A549 (cell line): ENCODE results near the gene NUDCD3. TPM values are rescaled to one million over a fixed set of nuclear protein-coding genes. Genes with fewer than 3 reads are reported as not detected.
A peak's percentile ranks its signal among the peaks of the same experiment; 100 is the strongest.

ENCODE experiments used
- ATAC-seq, 2 experiments: fragments of 200-7000 bp in 1 of 2; fragments of >200 bp in 1 of 2; cut with Nextera tagmentation in 1 of 2; cut with Tn5 transposase in 1 of 2; 3 replicates each; pipeline versions ENCODE4 v1.8.0 to v1.9.1; 2018 to 2020; ENCODE audit warnings: mild to moderate bottlenecking in 1 of 2, moderate library complexity in 1 of 2
- CTCF ChIA-PET: fragments of 300-600 bp; sonication (Branson Sonifier 250); formaldehyde crosslinking; extraction: SDS; loops from one replicate; lab custom pipeline; 2021; ENCODE audit warnings: antibody characterized with exemption, inconsistent platforms; lab: Yijun Ruan, JAX
- POLR2A ChIA-PET: fragments of 350-600 bp; formaldehyde crosslinking; extraction: SDS; loops from one replicate; lab custom pipeline; 2021; ENCODE audit warnings: antibody characterized with exemption, inconsistent platforms; lab: Yijun Ruan, JAX
- DNase-seq, 2 experiments: peaks; one replicate each; pipeline versions ENCODE4 v3.0.0 to v3.0.0-alpha.2; 2011 to 2016; ENCODE audit warnings: low read depth in 1 of 2, low spot score in 1 of 2
- FAIRE-seq: peaks from 2 replicates; lab custom pipeline; 2011; peaks lifted over from hg19 to GRCh38; lab: Jason Lieb, UNC
- H3K27ac ChIP-seq, 2 experiments: fragments of >200 bp; sonication (Bioruptor Twin); formaldehyde crosslinking; 3 replicates each; pipeline ENCODE4 v1.5.1; 2016 to 2017
- H3K4me1 ChIP-seq: fragments of >200 bp; sonication (Bioruptor Twin); formaldehyde crosslinking; 3 replicates; pipeline ENCODE4 v1.6.1; 2016
- H3K4me2 ChIP-seq: fragments of >200 bp; sonication (Bioruptor Twin); formaldehyde crosslinking; 3 replicates; pipeline ENCODE4 v1.6.1; 2016
- H3K4me3 ChIP-seq: fragments of >200 bp; sonication (Bioruptor Twin); formaldehyde crosslinking; 3 replicates; pipeline ENCODE4 v1.5.1; 2016
- H3K9me3 ChIP-seq: fragments of >200 bp; sonication (Bioruptor Twin); formaldehyde crosslinking; 3 replicates; pipeline ENCODE4 v1.6.1; 2016
- CHD2 ChIP-seq: fragments of 150-350 bp; IDR thresholded peaks from 2 replicates; pipeline ENCODE4 v1.6.1; 2014; ENCODE audit warnings: low read length; ENCODE audit not compliant: partially characterized antibody
- EHMT2 ChIP-seq: fragments of 200-600 bp; sonication (generic); IDR thresholded peaks from 2 replicates; pipeline ENCODE4 v1.6.1; 2016; ENCODE audit warnings: antibody characterized with exemption, low read depth, mild to moderate bottlenecking, moderate library complexity
- ESRRA ChIP-seq: fragments of 150-350 bp; IDR thresholded peaks from 2 replicates; pipeline ENCODE4 v1.6.1; 2014; ENCODE audit warnings: mild to moderate bottlenecking, low read length, borderline replicate concordance
- FOSB ChIP-seq: fragments of 250-450 bp; sonication (Bioruptor Pico); IDR thresholded peaks from 2 replicates; pipeline ENCODE4 v1.5.0; 2020; ENCODE audit warnings: mild to moderate bottlenecking, moderate library complexity
- FOSL2 ChIP-seq, 2 experiments: fragments of 450-650 bp in 1 of 2; fragments of >200 bp in 1 of 2; sonication (Bioruptor Twin) in 1 of 2; formaldehyde crosslinking; IDR thresholded peaks; 2 replicates each; pipeline versions ENCODE4 v1.5.0 to v1.6.1; 2016 to 2020; ENCODE audit warnings: mild to moderate bottlenecking in 1 of 2, moderate library complexity in 1 of 2
- FOXS1 ChIP-seq: fragments of 250-450 bp; sonication (Bioruptor Pico); IDR thresholded peaks from 2 replicates; pipeline ENCODE4 v1.5.0; 2020; ENCODE audit warnings: mild to moderate bottlenecking, moderate library complexity
- HDAC2 ChIP-seq: fragments of 200-600 bp; sonication (generic); IDR thresholded peaks from 2 replicates; pipeline ENCODE4 v1.6.1; 2016
- HEYL ChIP-seq: fragments of 250-450 bp; sonication (Bioruptor Pico); IDR thresholded peaks from 2 replicates; pipeline ENCODE4 v1.8.0; 2021; ENCODE audit warnings: mild to moderate bottlenecking, moderate library complexity
- HOXB13 ChIP-seq: fragments of 250-450 bp; sonication (Bioruptor Pico); IDR thresholded peaks from 2 replicates; pipeline ENCODE4 v1.5.0; 2020; ENCODE audit warnings: low read depth, mild to moderate bottlenecking, moderate library complexity
- JUN ChIP-seq, 2 experiments: fragments of >200 bp; sonication (Bioruptor Twin); formaldehyde crosslinking; IDR thresholded peaks; 2 replicates in 1 of 2; 3 replicates in 1 of 2; pipeline ENCODE4 v1.6.1; 2016 to 2017
- JUNB ChIP-seq: fragments of >200 bp; sonication (Bioruptor Twin); formaldehyde crosslinking; IDR thresholded peaks from 2 replicates; pipeline ENCODE4 v1.6.1; 2016
- KDM1A ChIP-seq: fragments of 200-600 bp; sonication (generic); IDR thresholded peaks from 2 replicates; pipeline ENCODE4 v1.6.1; 2016; ENCODE audit warnings: low read depth, mild to moderate bottlenecking
- KDM5A ChIP-seq: fragments of 200-600 bp; sonication (generic); IDR thresholded peaks from 2 replicates; pipeline ENCODE4 v1.6.1; 2016; ENCODE audit warnings: antibody characterized with exemption, mild to moderate bottlenecking
- MAFK ChIP-seq: fragments of 450-650 bp; IDR thresholded peaks from 2 replicates; pipeline ENCODE4 v1.6.1; 2014; ENCODE audit not compliant: partially characterized antibody
- NPAS2 ChIP-seq: fragments of 250-450 bp; sonication (Bioruptor Pico); IDR thresholded peaks from 2 replicates; pipeline ENCODE4 v1.8.0; 2022; ENCODE audit warnings: mild to moderate bottlenecking, moderate library complexity, borderline replicate concordance
- POLR2A ChIP-seq: IDR thresholded peaks from 2 replicates; pipeline ENCODE4 v1.6.1; 2012; ENCODE audit warnings: mild to moderate bottlenecking, low read length
- RCOR1 ChIP-seq: fragments of 150-350 bp; IDR thresholded peaks from 2 replicates; pipeline ENCODE4 v1.6.1; 2014; ENCODE audit warnings: antibody characterized with exemption, low read length, low read depth
- RFX5 ChIP-seq: fragments of 450-650 bp; IDR thresholded peaks from 2 replicates; pipeline ENCODE4 v1.7.1; 2014; ENCODE audit warnings: antibody characterized with exemption, mild to moderate bottlenecking, moderate library complexity
- ZC3H11A ChIP-seq: fragments of 450-650 bp; IDR thresholded peaks from 2 replicates; pipeline ENCODE4 v1.6.1; 2014; ENCODE audit warnings: antibody characterized with exemption, mild to moderate bottlenecking
- ZSCAN20 ChIP-seq: fragments of 250-450 bp; sonication (Bioruptor Pico); IDR thresholded peaks from 2 replicates; pipeline ENCODE4 v1.8.0; 2022; ENCODE audit warnings: mild to moderate bottlenecking, moderate library complexity
- WGBS: methylation state at CpG from one replicate; pipeline ENCODE4 v1.1.6; 2017; ENCODE audit errors: missing lambda C conversion rate; 5-methylcytosine and 5-hydroxymethylcytosine counted together
- polyA plus RNA-seq, 4 experiments: library from polyadenylated mRNA; depleted of rRNA in 3 of 4; stranded (reverse); fragments of >200 nt; fragmentation: RNase III in 1 of 4; extraction: RNeasy Plus Mini Kit Qiagen cat#74134 plus additional on column Dnase treatment in 1 of 4; gene quantifications; 2 replicates in 3 of 4; 3 replicates in 1 of 4; pipeline ENCODE4 v1.2.3, GENCODE V29; 2011 to 2017
- TF ChIP-seq, protein P1 (sequence below): fragments of 150-350 bp; IDR thresholded peaks from 2 replicates; pipeline ENCODE4 v1.6.1; 2014; ENCODE audit warnings: low read depth, mild to moderate bottlenecking, low read length
- TF ChIP-seq, protein P2 (sequence below): fragments of >200 bp; sonication (Bioruptor Twin); formaldehyde crosslinking; IDR thresholded peaks from 2 replicates; pipeline ENCODE4 v1.6.1; 2016
- TF ChIP-seq, protein P3 (sequence below): fragments of 250-450 bp; sonication (Bioruptor Pico); IDR thresholded peaks from 2 replicates; pipeline ENCODE4 v1.5.0; 2020; ENCODE audit warnings: low read depth, mild to moderate bottlenecking, moderate library complexity
- TF ChIP-seq, protein P4 (sequence below): fragments of 450-650 bp; IDR thresholded peaks from 2 replicates; pipeline ENCODE4 v1.6.1; 2014; ENCODE audit warnings: antibody characterized with exemption
- TF ChIP-seq, protein P5 (sequence below): fragments of >200 bp; sonication (Bioruptor Twin); formaldehyde crosslinking; IDR thresholded peaks from 3 replicates; pipeline ENCODE4 v1.6.1; 2016

NUDCD3 gene
- polyA plus RNA-seq, 2 of the 4 experiments (the other 2 are of a cell fraction), result 44.3 to 66.3 TPM

DNA sequence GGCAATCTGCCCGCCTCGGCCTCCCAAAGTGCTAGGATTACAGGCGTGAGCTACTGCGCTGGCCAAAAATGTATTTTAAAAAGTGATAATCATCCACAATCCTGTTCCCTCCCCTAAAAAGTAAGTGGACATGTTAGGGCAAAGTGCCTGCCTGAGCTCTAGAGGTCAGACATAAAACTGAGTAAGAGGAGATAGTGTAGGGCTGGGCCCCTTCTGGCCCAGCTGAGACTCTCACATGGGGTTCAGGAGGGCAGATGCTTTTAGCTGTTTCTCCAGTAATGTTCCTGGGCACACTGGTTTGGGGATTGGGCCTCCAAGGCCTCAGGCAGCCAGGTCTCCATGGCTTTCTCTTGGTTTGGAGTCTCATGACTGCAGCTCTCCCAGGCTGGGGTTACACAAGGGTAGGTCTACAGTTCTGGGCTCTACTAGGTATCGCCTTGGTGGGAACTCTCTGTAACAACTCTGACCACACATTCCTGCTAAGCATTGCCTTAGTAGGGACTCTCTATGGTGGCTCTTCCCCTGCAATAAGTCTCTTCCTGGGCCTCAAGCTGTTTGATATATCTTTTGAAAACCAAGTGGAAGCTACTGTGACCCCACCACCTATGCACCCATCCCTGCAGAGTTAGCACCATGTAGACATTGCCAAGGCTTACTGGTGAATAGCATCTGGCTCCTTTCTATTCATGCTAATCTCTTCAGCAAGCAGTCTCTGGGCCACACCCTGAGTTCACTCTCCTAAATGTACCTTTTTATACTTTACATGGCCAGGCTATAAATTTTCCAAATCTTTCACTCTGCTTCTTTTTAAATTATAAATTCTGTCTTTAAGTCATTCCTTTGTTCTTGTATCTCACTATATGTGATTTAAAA, 6.9 kb upstream of the NUDCD3 start:
- ATAC-seq, result 0 out of 6 replicates have a peak, but pooled peaks of 1 of the 2 experiments have one; percentile 39
- Histone ChIP-seq H3K27ac (no peak overlapping the region), H3K4me3 (no peak overlapping the region), H3K4me1 (no peaks in the 10 kb centered on the region), H3K4me2 (no peak overlapping the region), H3K9me3 (no peaks in the 10 kb centered on the region)
- TF ChIP-seq FOSL2 (IDR thresholded peaks at IDR 0.05) (no peak), FOSL2 (CRISPR knock-in tag; IDR thresholded peaks at IDR 0.05) (no peak), KDM5A (no peak), ZC3H11A (no peak), RFX5 (no peak), HEYL (no peak)
- TF ChIP-seq, protein P1, sequence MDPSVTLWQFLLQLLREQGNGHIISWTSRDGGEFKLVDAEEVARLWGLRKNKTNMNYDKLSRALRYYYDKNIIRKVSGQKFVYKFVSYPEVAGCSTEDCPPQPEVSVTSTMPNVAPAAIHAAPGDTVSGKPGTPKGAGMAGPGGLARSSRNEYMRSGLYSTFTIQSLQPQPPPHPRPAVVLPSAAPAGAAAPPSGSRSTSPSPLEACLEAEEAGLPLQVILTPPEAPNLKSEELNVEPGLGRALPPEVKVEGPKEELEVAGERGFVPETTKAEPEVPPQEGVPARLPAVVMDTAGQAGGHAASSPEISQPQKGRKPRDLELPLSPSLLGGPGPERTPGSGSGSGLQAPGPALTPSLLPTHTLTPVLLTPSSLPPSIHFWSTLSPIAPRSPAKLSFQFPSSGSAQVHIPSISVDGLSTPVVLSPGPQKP, result no peak
- ChIA-PET POLR2A (no interaction called here), CTCF (interaction anchor here (1.2 to 2.6 kb wide), 2 partner anchors 39 to 257 kb away, joined by 3 to 6 read pairs; no protein-coding TSS in a partner anchor)
- no peak for DNase-seq
- no peak for FAIRE-seq
- 95% methylated on average over 5 of the region's 5 CpGs for WGBS

DNA sequence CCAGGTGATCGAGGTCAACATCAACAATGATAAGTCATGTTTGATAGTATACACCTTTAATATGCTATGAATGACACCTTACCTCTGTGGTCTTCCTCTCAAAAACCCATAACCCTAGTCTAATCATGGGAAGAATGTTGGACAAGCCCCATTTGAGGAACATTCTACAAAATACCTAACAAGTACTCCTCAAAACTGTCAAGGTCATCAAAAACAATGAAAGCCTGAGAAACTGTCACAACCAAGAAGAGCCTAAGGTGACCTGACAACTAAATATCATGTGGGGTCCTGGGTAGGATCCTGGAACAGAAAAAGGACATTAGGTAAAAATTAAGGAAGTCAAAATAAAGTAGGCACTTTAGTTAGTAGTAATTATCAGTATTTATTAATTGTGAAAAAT, 5.9 kb upstream of the NUDCD3 start:
- no peaks in the 10 kb centered on the region for H3K4me1 ChIP-seq
- CTCF ChIA-PET, result interaction anchor here (0.6 kb wide), 1 partner anchor 300 kb away, joined by 4 read pairs; no protein-coding TSS in a partner anchor
- ATAC-seq (no peak), FAIRE-seq (no peak), DNase-seq (no peak)
- no peak overlapping the region for H3K27ac ChIP-seq
- no peak overlapping the region for H3K4me2 ChIP-seq
- 64% methylated on average over 1 of the region's 1 CpG for WGBS
- POLR2A ChIA-PET, result no interaction called here
- TF ChIP-seq FOXS1 (CRISPR knock-in tag) (no peak), MAFK (peak; percentile 88)
- no peaks in the 10 kb centered on the region for H3K9me3 ChIP-seq
- H3K4me3 ChIP-seq, result no peak overlapping the region

DNA sequence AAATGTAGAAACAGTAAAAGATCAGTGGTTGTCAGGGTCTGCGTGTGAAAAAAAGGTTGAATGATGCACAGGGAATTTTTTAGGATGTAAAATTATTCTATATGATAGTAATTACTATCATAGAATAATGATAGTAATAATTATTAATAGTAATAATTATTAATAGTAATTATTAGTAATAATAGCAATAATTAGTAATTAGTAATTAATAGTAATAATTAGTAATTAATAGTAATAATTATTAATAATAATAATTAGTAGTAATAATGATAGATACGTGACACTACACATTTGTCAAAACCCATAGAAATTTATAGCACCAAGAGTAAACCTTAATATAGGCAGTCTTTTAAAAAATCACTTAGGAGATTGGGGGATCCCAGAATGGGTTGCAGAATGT, 4.5 kb upstream of the NUDCD3 start:
- 57% methylated on average over 2 of the region's 2 CpGs for WGBS
- CTCF ChIA-PET, result interaction anchor here (0.6 to 1.4 kb wide), 2 partner anchors 70 to 79 kb away, joined by 3 to 6 read pairs; no protein-coding TSS in a partner anchor
- FAIRE-seq, result no peak
- TF ChIP-seq, protein P2, sequence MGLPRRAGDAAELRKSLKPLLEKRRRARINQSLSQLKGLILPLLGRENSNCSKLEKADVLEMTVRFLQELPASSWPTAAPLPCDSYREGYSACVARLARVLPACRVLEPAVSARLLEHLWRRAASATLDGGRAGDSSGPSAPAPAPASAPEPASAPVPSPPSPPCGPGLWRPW, result no peak
- TF ChIP-seq ESRRA (no peak), RCOR1 (no peak), EHMT2 (no peak), NPAS2 (no peak), HOXB13 (no peak), ZSCAN20 (CRISPR knock-in tag) (no peak), KDM1A (no peak), CHD2 (no peak), HDAC2 (no peak), JUNB (no peak), JUN (IDR thresholded peaks at IDR 0.05) (no peak), FOSB (no peak), POLR2A (no peak), MAFK (no peak)
- TF ChIP-seq, protein P3, sequence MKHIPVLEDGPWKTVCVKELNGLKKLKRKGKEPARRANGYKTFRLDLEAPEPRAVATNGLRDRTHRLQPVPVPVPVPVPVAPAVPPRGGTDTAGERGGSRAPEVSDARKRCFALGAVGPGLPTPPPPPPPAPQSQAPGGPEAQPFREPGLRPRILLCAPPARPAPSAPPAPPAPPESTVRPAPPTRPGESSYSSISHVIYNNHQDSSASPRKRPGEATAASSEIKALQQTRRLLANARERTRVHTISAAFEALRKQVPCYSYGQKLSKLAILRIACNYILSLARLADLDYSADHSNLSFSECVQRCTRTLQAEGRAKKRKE, result no peak
- TF ChIP-seq, protein P4, sequence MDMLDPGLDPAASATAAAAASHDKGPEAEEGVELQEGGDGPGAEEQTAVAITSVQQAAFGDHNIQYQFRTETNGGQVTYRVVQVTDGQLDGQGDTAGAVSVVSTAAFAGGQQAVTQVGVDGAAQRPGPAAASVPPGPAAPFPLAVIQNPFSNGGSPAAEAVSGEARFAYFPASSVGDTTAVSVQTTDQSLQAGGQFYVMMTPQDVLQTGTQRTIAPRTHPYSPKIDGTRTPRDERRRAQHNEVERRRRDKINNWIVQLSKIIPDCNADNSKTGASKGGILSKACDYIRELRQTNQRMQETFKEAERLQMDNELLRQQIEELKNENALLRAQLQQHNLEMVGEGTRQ, result no peak
- TF ChIP-seq, protein P5, sequence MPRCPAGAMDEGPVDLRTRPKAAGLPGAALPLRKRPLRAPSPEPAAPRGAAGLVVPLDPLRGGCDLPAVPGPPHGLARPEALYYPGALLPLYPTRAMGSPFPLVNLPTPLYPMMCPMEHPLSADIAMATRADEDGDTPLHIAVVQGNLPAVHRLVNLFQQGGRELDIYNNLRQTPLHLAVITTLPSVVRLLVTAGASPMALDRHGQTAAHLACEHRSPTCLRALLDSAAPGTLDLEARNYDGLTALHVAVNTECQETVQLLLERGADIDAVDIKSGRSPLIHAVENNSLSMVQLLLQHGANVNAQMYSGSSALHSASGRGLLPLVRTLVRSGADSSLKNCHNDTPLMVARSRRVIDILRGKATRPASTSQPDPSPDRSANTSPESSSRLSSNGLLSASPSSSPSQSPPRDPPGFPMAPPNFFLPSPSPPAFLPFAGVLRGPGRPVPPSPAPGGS, result no peak

More for the DNA sequence above, 4.5 kb upstream of the NUDCD3 start:
- ATAC-seq, result no peak
- DNase-seq, result no peak
- Histone ChIP-seq H3K4me2 (no peak overlapping the region), H3K4me1 (no peaks in the 10 kb centered on the region), H3K27ac (no peak overlapping the region), H3K9me3 (no peaks in the 10 kb centered on the region), H3K4me3 (no peak overlapping the region)
- POLR2A ChIA-PET, result no interaction called here
